ENCODE data around the gene TMEM62. TPM values are rescaled to one million over a fixed set of nuclear protein-coding genes. Genes with fewer than 3 reads are reported as not detected.
"Not testable (repeated sequence)": the region's sequence is repeated elsewhere in the genome, so short reads cannot be mapped to it uniquely, and the experiment has no call there.

TMEM62 gene
- polyA plus RNA-seq, 1 donor from 2014 or later = 18.0 TPM

GRCh38 chr15:43134157-43134635, 810 bp downstream of the TMEM62 start:
- Mint-ChIP-seq H3K36me3 (peaks cover 6% of the 10 kb centered on the region), H3K4me3 (peak overlapping the region; percentile 91 to 99 (median 93)), H3K27me3 (no peaks in the 10 kb centered on the region), H3K4me1 (peaks cover 14 to 25% (median 18%) of the 10 kb centered on the region in 3 donors), H3K27ac (peak overlapping the region; percentile 89 to 95 (median 93)), H3K9me3 (peaks cover 0 to 4% (median 2%) of the 10 kb centered on the region in 3 donors)

DNA sequence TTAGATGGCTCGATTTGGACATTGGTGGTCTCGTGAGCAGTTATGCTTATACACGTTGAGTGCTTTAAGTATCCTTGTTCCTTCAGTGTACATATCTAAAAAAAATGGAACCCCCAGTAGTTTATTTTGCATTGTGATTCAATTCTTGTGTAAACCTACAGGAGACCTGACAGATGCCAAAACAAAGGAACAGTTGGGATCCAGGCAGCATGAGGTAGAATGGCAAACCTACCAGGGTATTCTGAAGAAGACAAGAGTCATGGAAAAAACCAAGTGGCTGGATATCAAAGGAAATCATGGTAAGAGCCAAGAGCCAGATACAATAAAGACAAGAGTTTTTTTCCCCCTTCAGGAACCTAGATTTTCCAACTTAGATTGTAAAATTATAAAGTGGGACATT, 2.0 kb downstream of the TMEM62 start:
- Mint-ChIP-seq H3K4me1 (peaks cover 14 to 25% (median 16%) of the 10 kb centered on the region in 3 donors), H3K27me3 (no peaks in the 10 kb centered on the region), H3K36me3 (peaks cover 7% of the 10 kb centered on the region), H3K9me3 (no peaks in the 10 kb centered on the region), H3K4me3 (peak overlapping the region in 2 of 4 donors; percentile 93 to 99), H3K27ac (peak overlapping the region in 1 of 3 donors; percentile 93)

DNA sequence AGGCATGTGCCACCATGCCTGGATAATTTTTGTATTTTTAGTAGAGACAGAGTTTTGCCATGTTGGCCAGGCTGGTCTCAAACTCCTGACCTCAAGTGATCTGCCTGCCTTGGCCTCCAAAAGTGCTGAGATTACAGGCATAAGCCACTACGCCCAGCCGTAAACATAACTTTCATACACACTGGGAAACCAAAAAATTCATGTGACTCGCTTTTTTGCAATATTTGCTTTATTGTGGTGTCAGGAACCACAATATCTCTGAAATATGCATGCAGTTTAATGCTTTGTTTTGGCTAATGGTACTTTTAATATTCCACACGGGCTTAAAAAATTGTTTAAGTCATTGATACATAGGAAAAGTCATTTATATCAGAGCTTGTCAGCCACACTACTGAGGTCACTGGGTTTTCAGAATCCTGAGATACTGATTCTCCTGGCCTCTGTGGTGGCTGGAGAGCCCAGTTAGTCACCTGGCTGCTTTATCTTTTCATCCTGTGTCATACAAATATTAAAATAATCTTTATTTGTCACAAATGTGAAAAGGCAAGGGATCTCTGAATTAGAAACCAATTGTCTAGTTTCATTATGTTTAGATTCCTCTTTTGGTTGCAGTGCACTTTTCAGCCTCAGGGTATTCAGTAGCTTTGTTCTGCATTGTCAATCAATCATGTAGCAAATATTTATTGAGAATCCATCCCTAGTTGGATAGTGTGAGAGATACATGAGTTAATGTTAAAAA, 10.0 kb downstream of the TMEM62 start:
- no peaks in the 10 kb centered on the region for H3K9me3 Mint-ChIP-seq
- H3K27ac Mint-ChIP-seq = peak overlapping the region; percentile 46 to 64 (median 57)
- peaks cover 15% of the 10 kb centered on the region for H3K36me3 Mint-ChIP-seq
- no peaks in the 10 kb centered on the region for H3K27me3 Mint-ChIP-seq
- H3K4me1 Mint-ChIP-seq = peaks cover 19 to 22% (median 21%) of the 10 kb centered on the region in 3 donors
- peak overlapping the region in 2 of 4 donors; percentile 14 to 39 for H3K4me3 Mint-ChIP-seq

DNA sequence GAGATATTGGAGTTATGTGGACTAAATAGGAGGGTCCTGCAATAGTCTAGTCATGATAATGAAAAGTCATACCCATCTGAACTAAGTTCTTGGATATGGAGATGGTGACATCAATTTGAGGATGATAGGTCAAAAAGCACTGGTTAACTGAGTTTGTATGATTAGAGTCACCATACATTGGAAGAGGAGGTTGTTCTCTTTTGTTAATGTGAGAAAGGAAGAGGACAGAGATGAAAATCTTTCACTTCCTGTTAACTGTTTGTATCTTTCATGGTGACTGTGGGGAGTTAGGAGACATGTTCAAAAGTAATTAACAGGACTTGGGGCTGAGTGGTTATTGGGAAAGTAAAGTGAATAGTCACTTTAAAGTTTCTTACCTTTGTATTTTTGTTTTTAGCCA, 11.1 kb downstream of the TMEM62 start:
- Mint-ChIP-seq H3K27me3 (no peaks in the 10 kb centered on the region), H3K4me3 (no peak overlapping the region), H3K4me1 (peaks cover 21 to 22% (median 21%) of the 10 kb centered on the region in 3 donors), H3K27ac (no peak overlapping the region), H3K9me3 (no peaks in the 10 kb centered on the region), H3K36me3 (peaks cover 14% of the 10 kb centered on the region)

- Mint-ChIP-seq H3K4me1 (peaks cover 21 to 22% (median 21%) of the 10 kb centered on the region in 3 donors), H3K4me3 (no peak overlapping the region), H3K27ac (no peak overlapping the region)
These were observed 12.8 kb downstream of the TMEM62 start for GRCh38 chr15:43146184-43146583.

DNA sequence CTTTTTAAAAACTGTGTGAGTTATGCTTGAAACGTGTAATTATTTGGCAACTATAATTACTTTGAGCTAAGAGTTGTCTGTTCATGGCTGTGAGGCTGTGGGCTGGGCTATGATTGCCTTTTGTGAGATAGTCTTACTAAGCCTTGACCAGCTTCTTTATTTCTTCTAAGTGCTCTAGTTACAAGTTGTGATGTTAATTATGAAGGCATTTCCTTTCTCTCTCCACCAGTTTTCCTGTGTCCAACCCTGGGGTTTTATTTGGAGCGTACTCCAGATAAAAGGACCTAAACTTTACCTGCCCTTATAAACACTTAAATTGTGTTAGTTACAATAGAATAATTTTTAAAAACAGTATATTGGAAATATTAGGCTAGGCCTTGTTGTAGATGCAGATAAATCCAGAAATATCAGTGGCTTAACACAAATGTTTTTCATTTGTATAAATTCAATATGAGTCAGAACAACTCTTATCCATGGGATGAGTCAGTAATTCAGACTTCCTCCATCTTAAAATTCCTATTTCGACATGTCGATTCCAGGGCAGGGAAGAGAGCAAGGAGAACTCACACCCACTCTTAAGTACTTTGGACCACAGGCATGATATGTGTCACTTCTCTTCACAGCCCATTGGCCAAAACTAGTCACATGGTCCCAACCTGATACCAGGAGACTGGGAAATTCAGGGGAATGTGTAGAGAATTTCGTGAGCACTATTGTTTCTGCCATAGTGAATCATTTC, 17.0 kb downstream of the TMEM62 start:
- Mint-ChIP-seq H3K27me3 (no peaks in the 10 kb centered on the region), H3K36me3 (peaks cover 13% of the 10 kb centered on the region), H3K9me3 (no peaks in the 10 kb centered on the region), H3K4me1 (peaks cover 3 to 8% (median 5%) of the 10 kb centered on the region in 3 donors), H3K4me3 (no peak overlapping the region), H3K27ac (no peak overlapping the region)

More at GRCh38 chr15:43146184-43146583, 12.8 kb downstream of the TMEM62 start:
- Mint-ChIP-seq H3K36me3 (peaks cover 13% of the 10 kb centered on the region), H3K9me3 (no peaks in the 10 kb centered on the region), H3K27me3 (no peaks in the 10 kb centered on the region)

DNA sequence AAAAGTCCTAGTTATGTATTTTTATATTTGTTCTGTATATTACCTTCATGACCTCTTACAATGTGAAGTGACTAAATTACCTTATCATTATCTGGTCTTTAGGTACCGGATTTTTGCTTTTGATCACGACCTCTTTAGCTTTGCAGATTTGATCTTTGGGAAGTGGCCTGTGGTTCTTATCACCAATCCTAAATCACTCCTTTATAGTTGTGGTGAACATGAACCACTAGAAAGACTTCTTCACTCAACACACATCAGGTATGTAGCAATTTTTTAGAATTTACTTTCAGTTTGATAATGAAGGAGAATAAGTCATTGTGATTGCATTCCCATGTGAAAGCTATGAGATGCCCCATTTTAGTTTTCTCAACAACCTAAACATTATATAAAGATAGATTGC, 18.3 kb downstream of the TMEM62 start:
- Mint-ChIP-seq H3K4me1 (peaks cover 0 to 7% (median 0%) of the 10 kb centered on the region in 3 donors), H3K36me3 (peaks cover 15% of the 10 kb centered on the region), H3K9me3 (no peaks in the 10 kb centered on the region), H3K27ac (no peak overlapping the region), H3K27me3 (no peaks in the 10 kb centered on the region), H3K4me3 (no peak overlapping the region)

- Mint-ChIP-seq H3K27me3 (no peaks in the 10 kb centered on the region), H3K27ac (peak overlapping the region in 1 of 3 donors; percentile 43), H3K4me1 (peaks cover 0 to 7% (median 0%) of the 10 kb centered on the region in 3 donors), H3K9me3 (no peaks in the 10 kb centered on the region), H3K4me3 (peak overlapping the region in 1 of 4 donors; percentile 47), H3K36me3 (peaks cover 12% of the 10 kb centered on the region)
These were observed 19.9 kb downstream of the TMEM62 start for GRCh38 chr15:43153269-43153668.

GRCh38 chr15:43165801-43166325, 32.5 kb downstream of the TMEM62 start:
- Mint-ChIP-seq H3K36me3 (peaks cover 7% of the 10 kb centered on the region), H3K4me3 (no peak overlapping the region), H3K9me3 (no peaks in the 10 kb centered on the region), H3K27me3 (no peaks in the 10 kb centered on the region), H3K27ac (no peak overlapping the region), H3K4me1 (no peaks in the 10 kb centered on the region)

DNA sequence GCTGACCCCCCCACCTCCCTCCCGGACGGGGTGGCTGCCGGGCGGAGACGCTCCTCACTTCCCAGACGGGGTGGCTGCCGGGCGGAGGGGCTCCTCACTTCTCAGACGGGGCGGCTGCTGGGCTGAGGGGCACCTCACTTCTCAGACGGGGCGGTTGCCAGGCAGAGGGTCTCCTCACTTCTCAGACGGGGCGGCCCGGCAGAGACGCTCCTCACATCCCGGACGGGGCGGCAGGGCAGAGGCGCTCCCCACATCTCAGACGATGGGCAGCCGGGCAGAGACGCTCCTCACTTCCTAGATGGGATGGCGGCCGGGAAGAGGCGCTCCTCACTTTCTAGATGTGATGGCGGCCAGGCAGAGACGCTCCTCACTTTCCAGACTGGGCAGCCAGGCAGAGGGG, 33.9 kb downstream of the TMEM62 start:
- H3K4me1 Mint-ChIP-seq, H3K27ac Mint-ChIP-seq, H3K36me3 Mint-ChIP-seq, H3K9me3 Mint-ChIP-seq, H3K27me3 Mint-ChIP-seq, H3K4me3 Mint-ChIP-seq: not testable (repeated sequence)

DNA sequence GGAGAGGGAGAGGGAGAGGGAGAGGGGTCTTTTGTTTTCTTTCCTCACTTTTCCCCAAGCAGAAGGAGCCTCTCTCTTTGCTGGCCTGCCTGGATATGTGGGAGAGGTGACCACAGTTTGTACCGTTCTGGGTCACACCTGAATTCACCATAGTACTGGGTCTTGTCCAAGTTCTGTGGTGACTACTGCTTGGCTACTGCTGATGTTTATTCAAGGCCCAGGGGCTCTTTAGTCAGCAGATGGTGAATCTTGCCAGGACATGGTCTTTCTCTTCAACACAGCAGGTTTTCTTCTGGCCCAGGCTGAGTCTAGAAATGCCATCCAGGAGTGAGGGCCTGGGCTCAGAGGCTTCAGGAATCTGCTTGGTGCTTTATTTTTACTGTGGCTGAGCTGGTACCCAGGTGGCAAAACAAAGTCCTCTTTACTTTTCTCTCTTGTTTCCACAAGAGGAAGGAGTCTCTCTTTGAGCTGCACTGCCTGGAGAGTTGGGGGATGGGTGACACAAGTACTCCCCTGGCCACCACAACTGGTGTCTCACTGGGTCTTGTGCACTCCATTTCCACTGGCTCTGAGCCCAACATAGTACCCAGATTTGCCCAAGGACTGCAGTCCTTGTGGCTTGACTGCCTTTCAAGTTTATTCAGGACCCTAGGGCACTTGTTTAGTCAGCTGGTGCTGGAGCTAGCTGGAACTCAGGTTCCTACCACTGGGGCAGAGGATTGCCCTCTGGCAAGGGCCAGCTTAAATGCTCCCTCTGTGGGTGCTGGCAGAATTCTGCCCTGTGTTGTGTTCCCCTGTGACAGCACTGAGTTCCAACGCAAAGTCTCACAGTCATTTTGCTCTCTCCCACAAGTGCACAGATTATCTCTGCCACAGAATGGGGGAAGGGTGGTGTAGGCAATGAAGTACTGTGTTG, 35.1 kb downstream of the TMEM62 start:
- Mint-ChIP-seq H3K36me3 (peaks cover 11% of the 10 kb centered on the region), H3K27ac (no peak overlapping the region), H3K4me3 (no peak overlapping the region), H3K27me3 (no peaks in the 10 kb centered on the region), H3K4me1 (no peaks in the 10 kb centered on the region), H3K9me3 (no peaks in the 10 kb centered on the region)

DNA sequence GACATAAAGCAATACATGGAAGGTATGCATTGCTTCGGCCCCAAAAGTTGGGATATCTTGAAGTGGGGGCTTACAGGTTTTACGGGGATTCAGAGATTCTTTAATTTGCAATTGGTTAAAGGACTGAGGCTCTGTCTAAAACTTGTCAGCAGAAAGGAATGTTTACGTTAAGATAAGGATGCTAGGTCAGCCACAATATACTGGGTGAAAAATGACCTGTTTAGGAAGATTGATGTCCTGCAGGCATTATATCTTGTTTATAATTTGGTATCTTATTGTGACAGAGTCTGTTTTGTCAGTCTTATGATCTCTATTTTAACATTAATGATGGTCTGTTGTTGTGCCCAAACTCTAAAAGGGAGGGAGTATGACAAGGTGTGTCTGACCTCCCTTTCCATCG, 36.5 kb downstream of the TMEM62 start:
- Mint-ChIP-seq H3K36me3 (peaks cover 12% of the 10 kb centered on the region), H3K9me3 (no peaks in the 10 kb centered on the region), H3K27me3 (no peaks in the 10 kb centered on the region), H3K27ac (no peak overlapping the region), H3K4me3 (no peak overlapping the region), H3K4me1 (no peaks in the 10 kb centered on the region)

DNA sequence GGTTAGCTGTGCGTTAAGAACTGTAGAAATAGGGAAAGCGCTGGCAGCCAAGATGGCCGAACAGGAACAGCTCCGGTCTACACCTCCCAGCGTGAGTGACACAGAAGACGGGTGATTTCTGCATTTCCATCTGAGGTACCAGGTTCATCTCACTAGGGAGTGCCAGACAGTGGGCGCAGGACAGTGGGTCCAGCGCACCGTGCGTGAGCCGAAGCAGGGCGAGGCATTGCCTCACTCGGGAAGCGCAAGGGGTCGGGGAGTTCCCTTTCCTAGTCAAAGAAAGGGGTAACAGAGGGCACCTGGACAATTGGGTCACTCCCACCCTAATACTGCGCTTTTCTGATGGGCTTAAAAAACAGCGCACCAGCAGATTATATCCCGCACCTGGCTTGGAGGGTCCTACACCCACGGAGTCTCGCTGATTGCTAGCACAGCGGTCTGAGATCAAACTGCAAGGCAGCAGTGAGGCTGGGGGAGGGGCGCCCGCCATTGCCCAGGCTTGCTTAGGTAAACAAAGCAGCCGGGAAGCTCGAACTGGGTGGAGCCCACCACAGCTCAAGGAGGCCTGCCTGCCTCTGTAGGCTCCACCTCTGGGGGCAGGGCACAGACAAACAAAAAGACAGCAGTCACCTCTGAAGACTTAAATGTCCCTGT, 42.4 kb downstream of the TMEM62 start:
- H3K4me3 Mint-ChIP-seq, H3K4me1 Mint-ChIP-seq, H3K9me3 Mint-ChIP-seq, H3K27me3 Mint-ChIP-seq, H3K27ac Mint-ChIP-seq: not testable (repeated sequence)
- peaks cover 11% of the 10 kb centered on the region for H3K36me3 Mint-ChIP-seq

GRCh38 chr15:43177147-43177546, 43.8 kb downstream of the TMEM62 start:
- not testable (repeated sequence) for H3K9me3 Mint-ChIP-seq, H3K27me3 Mint-ChIP-seq, H3K4me3 Mint-ChIP-seq, H3K4me1 Mint-ChIP-seq, H3K27ac Mint-ChIP-seq
- peaks cover 11% of the 10 kb centered on the region for H3K36me3 Mint-ChIP-seq

Data from IgD-negative memory B cell (primary cell).